DND-41 (cell line): ENCODE measurements around the gene KDM1B.

Experiments used
- ATAC-seq: fragments of 200-7000 bp; cut with Tn5 transposase; 3 replicates; pipeline ENCODE4 v1.9.1; 2021; ENCODE audit warnings: low read depth; ENCODE audit not compliant: insufficient read depth
- DNase-seq: peaks from one replicate; pipeline ENCODE4 v3.0.0-alpha.2; 2020
- H2AFZ ChIP-seq: 2 replicates; pipeline ENCODE4 v1.6.0; 2012; ENCODE audit warnings: low read depth, low read length
- H3K27ac ChIP-seq: 2 replicates; pipeline ENCODE4 v1.5.1; 2012; ENCODE audit warnings: low read length, inconsistent platforms
- H3K27me3 ChIP-seq: fragments of 200-600 bp; sonication (generic); 2 replicates; pipeline ENCODE4 v1.6.0; 2012; ENCODE audit warnings: low read length, mild to moderate bottlenecking, inconsistent platforms; ENCODE audit not compliant: insufficient read depth, poor library complexity
- H3K36me3 ChIP-seq: 2 replicates; pipeline ENCODE4 v1.5.1; 2012; ENCODE audit warnings: low read length, inconsistent platforms; ENCODE audit not compliant: insufficient read depth
- H3K4me1 ChIP-seq: 2 replicates; pipeline ENCODE4 v1.5.1; 2012; ENCODE audit warnings: mild to moderate bottlenecking, low read length; ENCODE audit not compliant: insufficient read depth
- H3K4me2 ChIP-seq: 2 replicates; pipeline ENCODE4 v1.6.0; 2012; ENCODE audit warnings: mild to moderate bottlenecking, moderate library complexity, low read length, inconsistent platforms; ENCODE audit not compliant: insufficient read depth
- H3K4me3 ChIP-seq, 2 experiments: fragments of 200-600 bp in 1 of 2; shearing (Covaris generic) in 1 of 2; 2 replicates each; pipeline ENCODE4 v1.5.1; 2012 to 2016; ENCODE audit warnings: inconsistent platforms in 2 of 2, low read length in 2 of 2, mild to moderate bottlenecking in 2 of 2, low read depth in 1 of 2, moderate library complexity in 1 of 2
- H3K79me2 ChIP-seq: 2 replicates; pipeline ENCODE4 v1.6.0; 2012; ENCODE audit warnings: low read length, inconsistent platforms; ENCODE audit not compliant: insufficient read depth
- H3K9ac ChIP-seq: 2 replicates; pipeline ENCODE4 v1.6.0; 2012; ENCODE audit warnings: low read depth, mild to moderate bottlenecking, inconsistent platforms, low read length, moderate library complexity
- H3K9me3 ChIP-seq: 2 replicates; pipeline ENCODE4 v1.5.1; 2012; ENCODE audit warnings: low read length, moderate library complexity, mild to moderate bottlenecking, inconsistent platforms; ENCODE audit not compliant: insufficient read depth, severe bottlenecking
- H4K20me1 ChIP-seq: 2 replicates; pipeline ENCODE4 v1.6.0; 2012; ENCODE audit warnings: low read length; ENCODE audit not compliant: insufficient read depth
- EZH2 ChIP-seq: IDR thresholded peaks from 3 replicates; pipeline ENCODE4 v1.6.1; 2012; ENCODE audit warnings: borderline replicate concordance, low read depth, mild to moderate bottlenecking, moderate library complexity, low read length, inconsistent platforms; ENCODE audit not compliant: severe bottlenecking
- TF ChIP-seq, protein P1 (sequence below): IDR thresholded peaks from 2 replicates; pipeline ENCODE4 v1.5.1; 2012; ENCODE audit warnings: borderline replicate concordance, low read length, moderate library complexity, mild to moderate bottlenecking; ENCODE audit not compliant: poor library complexity, severe bottlenecking; ENCODE audit errors: extremely low read depth

The KDM1B gene

GRCh38 chr6:18192026-18192425 lies 36.8 kb downstream of the KDM1B start:
- Histone ChIP-seq H3K9me3 (no peaks in the 10 kb centered on the region), H3K27ac (no peak overlapping the region), H2AFZ (no peak overlapping the region), H3K9ac (no peak overlapping the region), H3K4me1 (no peaks in the 10 kb centered on the region), H3K4me3 (no peak overlapping the region), H3K27me3 (no peaks in the 10 kb centered on the region), H3K4me2 (no peak overlapping the region), H4K20me1 (no peaks in the 10 kb centered on the region), H3K79me2 (no peaks in the 10 kb centered on the region), H3K36me3 (peaks cover 3% of the 10 kb centered on the region; the same call in 1 of the 2 replicates)
- TF ChIP-seq EZH2 = no peak
- TF ChIP-seq, protein P1, sequence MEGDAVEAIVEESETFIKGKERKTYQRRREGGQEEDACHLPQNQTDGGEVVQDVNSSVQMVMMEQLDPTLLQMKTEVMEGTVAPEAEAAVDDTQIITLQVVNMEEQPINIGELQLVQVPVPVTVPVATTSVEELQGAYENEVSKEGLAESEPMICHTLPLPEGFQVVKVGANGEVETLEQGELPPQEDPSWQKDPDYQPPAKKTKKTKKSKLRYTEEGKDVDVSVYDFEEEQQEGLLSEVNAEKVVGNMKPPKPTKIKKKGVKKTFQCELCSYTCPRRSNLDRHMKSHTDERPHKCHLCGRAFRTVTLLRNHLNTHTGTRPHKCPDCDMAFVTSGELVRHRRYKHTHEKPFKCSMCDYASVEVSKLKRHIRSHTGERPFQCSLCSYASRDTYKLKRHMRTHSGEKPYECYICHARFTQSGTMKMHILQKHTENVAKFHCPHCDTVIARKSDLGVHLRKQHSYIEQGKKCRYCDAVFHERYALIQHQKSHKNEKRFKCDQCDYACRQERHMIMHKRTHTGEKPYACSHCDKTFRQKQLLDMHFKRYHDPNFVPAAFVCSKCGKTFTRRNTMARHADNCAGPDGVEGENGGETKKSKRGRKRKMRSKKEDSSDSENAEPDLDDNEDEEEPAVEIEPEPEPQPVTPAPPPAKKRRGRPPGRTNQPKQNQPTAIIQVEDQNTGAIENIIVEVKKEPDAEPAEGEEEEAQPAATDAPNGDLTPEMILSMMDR = no peak
- ATAC-seq (no peak), DNase-seq (no peak)

GRCh38 chr6:18203786-18204185 lies 48.6 kb downstream of the KDM1B start:
- TF ChIP-seq, protein P1 = no peak
- TF ChIP-seq EZH2 = no peak
- 0 out of 2 replicates have a peak, but pooled peaks cover 4% of the 10 kb centered on the region for H3K36me3 ChIP-seq

DNA sequence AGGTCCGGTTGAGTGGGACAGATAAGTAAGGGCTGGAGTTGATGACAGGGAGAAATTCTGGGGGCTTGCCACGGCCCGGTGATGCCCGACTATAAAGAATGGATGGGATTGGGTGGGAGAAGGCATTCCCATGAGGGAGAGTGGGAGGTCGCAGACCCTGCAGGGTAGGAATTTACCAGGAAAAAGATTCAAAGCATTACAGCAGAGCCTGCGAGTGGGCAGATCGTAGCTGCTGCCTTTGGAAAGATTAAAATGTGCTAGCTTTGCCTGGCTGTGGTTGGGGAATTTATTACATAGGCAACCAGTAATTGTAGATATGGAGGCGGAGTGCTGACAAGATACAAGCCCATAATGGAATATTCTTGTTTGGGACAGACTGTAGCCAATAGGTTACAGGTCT lies 49.5 kb downstream of the KDM1B start:
- DNase-seq = no peak
- no peak overlapping the region for H3K4me3 ChIP-seq
- H3K27ac ChIP-seq = no peak overlapping the region
- no peaks in the 10 kb centered on the region for H4K20me1 ChIP-seq
- no peak for ATAC-seq
- 0 out of 2 replicates have a peak, but pooled peaks cover 4% of the 10 kb centered on the region for H3K36me3 ChIP-seq
- no peak for TF ChIP-seq EZH2
- H3K27me3 ChIP-seq = no peaks in the 10 kb centered on the region
- H3K4me2 ChIP-seq = no peak overlapping the region
- no peaks in the 10 kb centered on the region for H3K4me1 ChIP-seq
- H3K9me3 ChIP-seq = no peaks in the 10 kb centered on the region
- H2AFZ ChIP-seq = no peak overlapping the region
- no peak overlapping the region for H3K9ac ChIP-seq
- H3K79me2 ChIP-seq = no peaks in the 10 kb centered on the region

More at GRCh38 chr6:18203786-18204185, 48.6 kb downstream of the KDM1B start:
- Histone ChIP-seq H3K4me3 (no peak overlapping the region), H4K20me1 (no peaks in the 10 kb centered on the region), H3K4me2 (no peak overlapping the region), H3K9me3 (no peaks in the 10 kb centered on the region), H3K27ac (no peak overlapping the region), H3K9ac (no peak overlapping the region), H2AFZ (no peak overlapping the region), H3K4me1 (no peaks in the 10 kb centered on the region), H3K27me3 (no peaks in the 10 kb centered on the region), H3K79me2 (no peaks in the 10 kb centered on the region)
- no peak for ATAC-seq
- DNase-seq = no peak

DNA sequence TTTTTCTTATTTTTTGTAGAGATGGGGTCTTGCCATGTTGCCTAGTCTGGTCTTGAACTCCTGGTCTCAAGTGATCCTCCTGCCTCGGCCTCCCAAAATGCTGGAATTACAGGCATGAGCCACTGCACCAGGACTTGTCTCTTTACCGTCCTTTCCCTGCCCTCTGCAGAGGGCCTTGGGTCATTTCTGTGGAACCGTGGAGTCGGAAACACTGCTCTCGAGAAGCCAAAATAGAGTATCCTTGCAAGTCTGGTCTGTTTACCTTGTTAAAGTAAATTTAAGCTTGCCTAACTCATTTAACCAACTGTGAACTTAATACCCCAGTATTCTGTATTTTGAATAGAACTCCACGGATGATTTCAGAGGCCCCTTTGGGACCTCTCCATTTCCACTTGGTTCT lies 51.4 kb downstream of the KDM1B start:
- DNase-seq (no peak), ATAC-seq (no peak)
- Histone ChIP-seq H3K9me3 (no peaks in the 10 kb centered on the region), H3K27me3 (no peaks in the 10 kb centered on the region), H3K36me3 (0 out of 2 replicates have a peak, but pooled peaks cover 1% of the 10 kb centered on the region), H2AFZ (no peak overlapping the region), H3K4me1 (no peaks in the 10 kb centered on the region), H3K27ac (no peak overlapping the region), H3K79me2 (no peaks in the 10 kb centered on the region), H4K20me1 (no peaks in the 10 kb centered on the region), H3K9ac (no peak overlapping the region), H3K4me2 (no peak overlapping the region), H3K4me3 (no peak overlapping the region)
- TF ChIP-seq, protein P1 = no peak
- no peak for TF ChIP-seq EZH2
